HG03354 (cell line): ENCODE measurements around the gene SORL1.
"Not testable (repeated sequence)": the region's sequence is repeated elsewhere in the genome, so short reads cannot be mapped to it uniquely, and the experiment has no call there.

ENCODE experiments used
- ATAC-seq: cut with Tn5 transposase; IDR thresholded peaks from one replicate; pipeline ENCODE4 v1.9.1; 2021; ENCODE audit warnings: mild to moderate bottlenecking; ENCODE audit not compliant: unreplicated experiment, poor library complexity, severe bottlenecking

The SORL1 gene, protein sequence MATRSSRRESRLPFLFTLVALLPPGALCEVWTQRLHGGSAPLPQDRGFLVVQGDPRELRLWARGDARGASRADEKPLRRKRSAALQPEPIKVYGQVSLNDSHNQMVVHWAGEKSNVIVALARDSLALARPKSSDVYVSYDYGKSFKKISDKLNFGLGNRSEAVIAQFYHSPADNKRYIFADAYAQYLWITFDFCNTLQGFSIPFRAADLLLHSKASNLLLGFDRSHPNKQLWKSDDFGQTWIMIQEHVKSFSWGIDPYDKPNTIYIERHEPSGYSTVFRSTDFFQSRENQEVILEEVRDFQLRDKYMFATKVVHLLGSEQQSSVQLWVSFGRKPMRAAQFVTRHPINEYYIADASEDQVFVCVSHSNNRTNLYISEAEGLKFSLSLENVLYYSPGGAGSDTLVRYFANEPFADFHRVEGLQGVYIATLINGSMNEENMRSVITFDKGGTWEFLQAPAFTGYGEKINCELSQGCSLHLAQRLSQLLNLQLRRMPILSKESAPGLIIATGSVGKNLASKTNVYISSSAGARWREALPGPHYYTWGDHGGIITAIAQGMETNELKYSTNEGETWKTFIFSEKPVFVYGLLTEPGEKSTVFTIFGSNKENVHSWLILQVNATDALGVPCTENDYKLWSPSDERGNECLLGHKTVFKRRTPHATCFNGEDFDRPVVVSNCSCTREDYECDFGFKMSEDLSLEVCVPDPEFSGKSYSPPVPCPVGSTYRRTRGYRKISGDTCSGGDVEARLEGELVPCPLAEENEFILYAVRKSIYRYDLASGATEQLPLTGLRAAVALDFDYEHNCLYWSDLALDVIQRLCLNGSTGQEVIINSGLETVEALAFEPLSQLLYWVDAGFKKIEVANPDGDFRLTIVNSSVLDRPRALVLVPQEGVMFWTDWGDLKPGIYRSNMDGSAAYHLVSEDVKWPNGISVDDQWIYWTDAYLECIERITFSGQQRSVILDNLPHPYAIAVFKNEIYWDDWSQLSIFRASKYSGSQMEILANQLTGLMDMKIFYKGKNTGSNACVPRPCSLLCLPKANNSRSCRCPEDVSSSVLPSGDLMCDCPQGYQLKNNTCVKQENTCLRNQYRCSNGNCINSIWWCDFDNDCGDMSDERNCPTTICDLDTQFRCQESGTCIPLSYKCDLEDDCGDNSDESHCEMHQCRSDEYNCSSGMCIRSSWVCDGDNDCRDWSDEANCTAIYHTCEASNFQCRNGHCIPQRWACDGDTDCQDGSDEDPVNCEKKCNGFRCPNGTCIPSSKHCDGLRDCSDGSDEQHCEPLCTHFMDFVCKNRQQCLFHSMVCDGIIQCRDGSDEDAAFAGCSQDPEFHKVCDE (N-terminal part only)

DNA sequence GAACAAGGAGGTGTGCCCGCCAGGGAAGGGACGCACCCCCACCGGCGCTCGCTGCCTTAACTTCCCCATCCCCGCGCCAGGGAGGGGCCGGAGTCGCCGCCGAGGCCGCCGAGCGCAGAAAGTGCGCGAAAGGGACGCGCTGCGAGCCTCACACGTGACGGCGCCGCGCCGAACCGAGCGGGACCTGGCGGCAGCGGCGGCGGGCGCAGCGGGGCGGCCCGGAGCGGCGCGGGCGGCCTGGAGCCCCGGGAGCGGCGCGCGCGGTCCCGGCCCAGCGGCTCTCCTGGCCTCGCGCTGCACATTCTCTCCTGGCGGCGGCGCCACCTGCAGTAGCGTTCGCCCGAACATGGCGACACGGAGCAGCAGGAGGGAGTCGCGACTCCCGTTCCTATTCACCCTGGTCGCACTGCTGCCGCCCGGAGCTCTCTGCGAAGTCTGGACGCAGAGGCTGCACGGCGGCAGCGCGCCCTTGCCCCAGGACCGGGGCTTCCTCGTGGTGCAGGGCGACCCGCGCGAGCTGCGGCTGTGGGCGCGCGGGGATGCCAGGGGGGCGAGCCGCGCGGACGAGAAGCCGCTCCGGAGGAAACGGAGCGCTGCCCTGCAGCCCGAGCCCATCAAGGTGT, at the start of gene SORL1:
Gene SORL1 (plus strand): TSS at position 329 of the 623 bp plus-strand sequence. CDS start 18 bp downstream, at position 347.
- ATAC-seq, result peak; percentile 62

DNA sequence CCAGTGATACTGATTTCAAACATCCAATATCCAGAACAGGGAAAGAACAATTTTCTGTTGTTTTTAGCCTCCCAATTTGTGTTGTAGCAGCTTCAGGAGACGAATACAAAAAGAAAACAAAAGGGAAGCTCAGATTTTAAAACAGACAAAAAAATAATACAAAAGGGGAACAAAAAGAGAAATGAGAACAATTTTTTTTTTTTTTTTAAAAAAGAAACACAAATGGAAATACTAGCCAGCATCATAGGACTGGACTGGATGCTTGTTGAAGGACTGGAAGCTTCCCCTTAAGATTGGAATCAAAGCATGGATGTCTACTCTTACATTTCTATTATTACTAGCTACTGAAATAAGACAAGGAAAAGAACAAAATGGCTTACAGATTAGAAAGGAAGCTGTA, 46.5 kb upstream of the SORL1 start:
- no peak for ATAC-seq

DNA sequence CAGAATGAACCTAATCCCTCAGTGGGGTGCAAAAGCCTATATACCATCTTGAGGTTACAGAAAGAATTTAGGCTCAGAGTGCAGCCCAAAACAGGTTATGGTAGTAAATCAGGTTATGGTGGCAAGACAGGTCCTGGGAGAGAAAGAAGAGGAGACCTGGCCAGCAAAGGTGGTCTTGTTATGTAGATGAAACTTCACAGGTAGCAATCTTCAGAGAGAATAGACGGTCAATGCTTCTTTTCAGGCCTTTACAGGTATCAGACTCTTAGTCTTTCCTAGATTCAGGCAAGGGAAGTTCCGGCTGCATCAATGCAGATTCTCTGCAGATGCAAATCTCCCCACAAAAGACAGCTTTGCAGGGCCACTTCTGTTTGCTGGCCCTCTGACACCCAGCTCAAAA, 45.8 kb upstream of the SORL1 start:
- no peak for ATAC-seq

DNA sequence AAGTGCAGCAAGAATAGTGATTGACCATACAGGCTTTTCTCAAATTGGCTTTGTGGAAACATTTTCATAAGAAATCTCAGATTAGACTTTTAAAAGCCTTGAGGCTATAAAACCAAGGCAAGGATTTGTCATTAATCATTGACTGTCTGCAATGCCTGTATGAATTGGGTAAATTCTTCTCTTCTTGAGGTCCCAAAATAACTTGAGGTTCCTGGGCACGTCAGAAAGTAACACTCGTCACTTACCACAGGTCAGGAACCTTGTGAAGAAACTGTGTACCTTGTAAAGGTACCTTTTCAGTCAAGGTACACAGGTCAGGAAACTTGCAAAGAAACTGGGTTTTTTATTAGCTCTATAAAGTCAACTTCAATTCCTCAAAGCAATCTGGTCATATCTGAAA, 43.3 kb upstream of the SORL1 start:
- ATAC-seq, result no peak

DNA sequence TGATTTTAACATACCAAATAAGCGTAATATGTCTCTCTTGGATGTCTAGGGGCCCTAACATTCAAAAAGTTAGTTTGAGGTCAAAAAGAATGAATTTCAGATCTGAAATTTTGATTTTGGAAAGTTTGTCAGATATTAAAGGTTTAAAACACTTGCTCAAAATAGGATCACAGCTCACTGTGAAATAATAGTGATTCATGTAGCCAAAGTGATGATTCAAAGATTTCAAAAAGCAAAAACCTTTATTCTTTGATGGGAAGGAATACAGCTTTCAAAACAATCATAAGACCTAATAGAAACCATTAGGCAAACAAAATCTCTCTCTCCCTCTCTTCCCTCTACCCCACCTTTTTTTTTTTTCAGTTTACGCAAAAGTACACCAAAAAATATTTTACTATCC, 42.1 kb upstream of the SORL1 start:
- not testable (repeated sequence) for ATAC-seq

DNA sequence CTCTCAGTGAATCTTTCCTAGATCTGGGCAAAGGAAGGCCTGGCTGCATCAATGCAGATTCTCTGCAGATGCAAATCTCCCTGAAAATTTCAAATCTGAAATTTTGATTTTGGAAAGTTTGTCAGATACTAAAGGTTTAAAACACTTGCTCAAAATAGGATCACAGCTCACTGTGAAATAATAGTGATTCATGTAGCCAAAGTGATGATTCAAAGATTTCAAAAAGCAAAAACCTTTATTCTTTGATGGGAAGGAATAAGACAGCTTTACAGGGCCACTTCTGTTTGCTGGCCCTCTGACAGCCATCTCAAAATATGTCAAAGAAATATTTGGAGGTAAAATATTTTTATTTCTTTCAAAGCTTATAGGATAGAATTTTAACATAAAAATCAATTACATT, 40.8 kb upstream of the SORL1 start:
- ATAC-seq, result not testable (repeated sequence)

DNA sequence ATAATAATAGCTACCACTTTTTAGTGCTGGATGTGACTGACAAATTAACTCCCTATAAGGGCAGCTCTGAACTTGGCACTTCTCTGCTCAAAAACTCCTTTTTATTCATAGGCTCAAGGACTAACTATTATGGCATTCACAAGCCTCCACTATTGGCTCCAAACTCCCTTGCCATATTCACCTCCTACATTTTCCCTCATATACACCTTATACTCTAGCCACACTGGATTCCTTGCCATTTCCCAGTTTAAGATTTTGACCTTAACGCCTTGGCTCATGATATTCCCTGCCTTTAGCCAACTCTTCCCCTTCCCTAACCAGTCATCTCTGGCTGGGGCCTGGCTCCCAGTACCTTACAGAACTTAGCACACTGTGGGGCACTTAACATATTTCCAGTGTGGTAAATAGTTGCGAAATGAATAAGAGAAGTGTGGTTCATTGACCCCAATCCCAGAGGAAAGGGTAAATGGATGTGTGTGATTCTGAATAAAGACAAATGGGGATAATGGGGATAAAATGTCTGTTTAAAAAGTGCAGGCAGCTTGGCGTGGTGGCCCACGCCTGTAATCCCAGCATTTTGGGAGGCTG, 40.0 kb upstream of the SORL1 start:
- no peak for ATAC-seq

DNA sequence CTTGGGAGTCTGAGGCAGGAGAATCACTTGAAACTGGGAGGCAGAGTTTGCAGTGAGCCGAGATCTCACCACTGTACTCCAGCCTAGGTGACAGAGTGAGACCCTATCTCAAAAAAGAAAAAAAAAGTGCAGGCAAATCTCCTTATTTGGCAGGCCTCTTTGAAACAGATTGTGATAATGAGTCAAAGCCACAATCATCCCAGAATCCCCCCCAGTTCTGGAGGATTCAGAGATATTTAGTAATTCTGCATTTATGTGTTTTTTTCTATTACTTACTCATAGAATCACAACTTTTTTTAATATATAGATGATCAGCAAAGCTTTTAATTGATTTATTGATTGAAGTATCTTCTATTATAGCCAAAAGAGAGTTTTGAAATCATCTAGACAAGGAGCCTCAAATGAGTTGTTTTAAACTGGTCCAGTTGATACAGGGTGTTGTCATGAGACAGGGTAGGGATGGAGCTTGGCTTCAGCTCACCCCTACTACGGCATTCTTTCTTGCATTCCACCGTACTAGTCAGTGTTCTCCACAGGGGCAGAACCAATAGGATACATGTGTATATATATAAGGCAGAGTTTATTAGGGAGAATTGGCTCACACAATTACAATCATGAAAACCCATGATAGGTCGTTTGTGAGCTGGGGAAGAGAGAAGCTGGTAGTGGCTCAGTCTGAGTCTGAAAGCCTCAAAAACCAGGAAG, 39.3 kb upstream of the SORL1 start:
- no peak for ATAC-seq

DNA sequence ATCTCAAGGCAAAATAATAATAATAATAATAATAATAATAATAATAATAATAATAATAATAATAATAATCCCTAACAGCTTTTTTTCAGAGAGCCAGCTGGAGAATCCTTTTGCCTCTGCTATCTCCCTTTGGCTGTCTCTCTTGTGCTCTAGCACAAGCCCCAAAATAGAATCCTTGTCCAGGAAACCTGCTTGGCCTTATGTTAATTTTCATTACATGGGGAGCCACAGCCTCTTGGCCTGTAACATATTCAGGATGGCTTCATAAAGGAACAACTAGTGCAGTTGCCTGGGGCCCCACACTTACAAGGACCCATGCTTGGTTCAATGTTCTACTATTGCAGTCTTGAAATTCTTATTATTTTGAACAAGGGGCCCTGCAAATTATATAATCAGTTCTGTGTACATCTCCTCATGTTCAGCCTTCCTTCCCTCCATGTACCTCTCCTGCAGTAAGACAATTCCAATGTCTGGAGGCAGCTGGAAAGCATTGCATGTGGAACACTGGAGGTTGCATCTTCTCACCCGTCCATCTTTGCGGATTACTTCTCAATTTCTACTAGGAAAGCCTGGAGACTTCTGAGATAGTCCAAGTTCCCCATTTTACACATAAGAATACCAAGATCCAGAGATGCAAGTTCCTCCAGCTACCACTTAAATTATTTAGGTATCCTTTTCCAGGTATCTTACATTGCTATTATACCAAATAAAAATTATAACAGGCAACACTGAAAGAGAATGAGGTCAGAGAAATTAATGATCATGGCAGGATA, 37.8 kb upstream of the SORL1 start:
- no peak for ATAC-seq

DNA sequence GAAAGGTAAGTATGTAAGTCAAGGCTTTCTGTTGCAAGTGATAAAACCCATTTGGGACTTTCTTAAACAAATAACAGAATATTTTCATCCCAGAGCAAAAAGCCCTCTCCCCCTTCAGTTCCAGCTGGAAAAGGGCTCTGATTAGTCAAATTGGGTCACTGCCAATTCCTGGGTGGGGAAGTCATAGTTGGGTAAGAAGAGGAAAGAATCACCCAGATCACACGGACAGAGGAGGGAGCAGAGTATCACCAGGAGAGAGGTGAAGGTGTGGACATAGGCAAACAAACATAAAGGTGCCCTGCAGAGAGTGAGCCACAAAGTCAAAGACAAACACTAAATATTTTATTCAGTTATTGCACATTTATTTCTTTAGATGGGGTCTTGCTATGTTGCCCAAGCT, 36.3 kb upstream of the SORL1 start:
- no peak for ATAC-seq

DNA sequence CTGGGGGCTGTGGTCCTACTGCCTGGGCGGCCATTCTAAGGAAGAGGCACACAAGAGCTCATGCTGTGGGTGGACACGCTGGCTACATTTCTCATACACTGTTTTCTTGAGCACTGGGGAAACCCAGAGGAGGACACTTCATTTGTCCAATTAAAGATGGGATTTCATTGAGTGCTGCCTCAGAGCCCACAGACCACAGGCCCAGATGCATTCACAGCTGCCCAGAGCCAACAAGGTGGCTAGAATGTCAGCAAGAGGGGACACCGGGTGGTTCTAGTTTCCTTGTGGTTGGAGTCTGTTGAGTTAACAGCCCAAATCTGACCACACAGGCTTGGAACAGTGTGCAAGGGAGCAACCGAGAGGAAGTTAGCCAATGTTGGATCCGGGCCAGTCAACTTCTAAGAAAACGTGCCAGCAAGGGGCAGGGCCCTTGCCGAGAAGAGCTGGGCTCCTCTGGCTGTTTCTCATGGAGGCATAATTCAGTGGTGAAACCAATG, 35.0 kb upstream of the SORL1 start:
- peak; percentile 60 for ATAC-seq

DNA sequence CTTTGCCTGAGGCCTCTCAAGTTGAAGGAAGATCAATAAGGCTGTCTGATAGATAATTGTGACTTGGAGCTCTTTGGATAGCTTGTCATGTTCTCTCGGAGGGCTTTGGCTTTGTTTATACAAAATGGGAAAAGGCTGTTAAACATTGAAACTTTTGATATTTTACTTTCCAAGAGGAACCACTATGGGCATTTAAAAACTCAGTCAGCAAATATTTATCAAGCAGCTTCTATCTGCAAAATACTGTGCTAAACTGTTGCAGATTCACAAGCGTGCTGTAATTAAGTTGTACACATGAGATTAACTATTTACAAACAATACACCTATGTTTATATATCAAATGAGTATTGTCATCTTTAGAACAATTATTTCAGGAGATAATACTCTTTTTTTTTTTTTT, 34.5 kb upstream of the SORL1 start:
- no peak for ATAC-seq

DNA sequence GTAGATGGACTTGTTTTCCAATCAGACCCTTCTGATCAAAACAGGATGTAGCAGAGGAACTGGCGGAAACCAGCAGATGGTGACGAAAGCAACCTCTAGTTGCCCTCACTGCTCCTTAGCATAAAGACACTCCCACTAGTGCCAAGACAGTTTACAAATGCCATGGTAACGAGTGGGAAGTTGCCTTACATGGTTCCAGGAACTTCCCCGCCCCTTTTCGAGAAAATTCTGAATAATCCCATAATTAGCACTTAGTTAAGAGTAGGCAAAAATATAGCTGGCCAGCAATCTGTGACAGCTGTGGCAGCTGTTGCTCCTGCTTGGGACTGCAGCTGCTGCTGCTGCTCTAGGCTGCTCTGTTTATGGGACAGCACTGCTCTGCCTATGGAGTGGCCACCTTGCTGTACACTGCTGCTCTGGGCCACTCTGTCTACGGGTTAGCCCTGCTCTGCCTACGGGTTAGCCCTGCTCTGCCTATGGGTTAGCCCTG, 33.4 kb upstream of the SORL1 start:
- ATAC-seq, result peak; percentile 65

DNA sequence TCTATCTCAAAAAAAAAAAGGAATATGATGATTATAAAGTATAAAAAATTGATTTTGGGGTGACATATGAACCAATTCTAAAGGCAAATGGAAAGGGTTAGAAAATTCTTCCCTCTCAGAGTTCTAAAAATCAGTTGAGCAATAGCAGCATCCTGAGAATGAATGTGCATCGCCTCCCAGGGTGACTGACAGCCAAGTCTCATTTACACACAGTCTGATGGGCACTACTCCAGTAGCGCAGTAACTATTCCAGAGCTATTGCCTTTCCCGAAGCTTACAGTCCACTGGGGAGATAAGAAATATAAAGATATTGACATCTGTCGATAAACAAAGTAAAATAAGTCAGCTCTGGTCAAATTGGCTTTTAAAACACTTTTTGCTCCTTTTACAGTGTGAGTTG, 32.3 kb upstream of the SORL1 start:
- ATAC-seq, result no peak

DNA sequence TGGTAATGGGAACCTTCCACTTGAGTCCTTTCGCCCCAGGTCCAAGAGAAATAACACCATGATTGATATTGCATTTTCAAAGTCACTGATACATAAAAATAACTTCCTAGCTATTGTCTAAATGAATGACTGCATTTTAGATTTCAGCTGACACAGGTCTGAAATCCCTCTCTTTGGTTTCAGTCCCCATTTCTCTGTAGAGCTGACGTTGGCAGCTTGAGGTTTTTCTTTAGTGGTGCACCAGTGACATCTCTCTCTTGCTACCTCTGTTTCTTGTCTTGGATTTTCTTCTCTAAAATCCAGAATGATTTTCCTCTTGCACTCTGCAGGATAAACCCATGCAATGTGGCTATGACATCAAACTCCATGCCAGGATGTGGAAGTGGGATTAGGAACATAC, 31.7 kb upstream of the SORL1 start:
- no peak for ATAC-seq

DNA sequence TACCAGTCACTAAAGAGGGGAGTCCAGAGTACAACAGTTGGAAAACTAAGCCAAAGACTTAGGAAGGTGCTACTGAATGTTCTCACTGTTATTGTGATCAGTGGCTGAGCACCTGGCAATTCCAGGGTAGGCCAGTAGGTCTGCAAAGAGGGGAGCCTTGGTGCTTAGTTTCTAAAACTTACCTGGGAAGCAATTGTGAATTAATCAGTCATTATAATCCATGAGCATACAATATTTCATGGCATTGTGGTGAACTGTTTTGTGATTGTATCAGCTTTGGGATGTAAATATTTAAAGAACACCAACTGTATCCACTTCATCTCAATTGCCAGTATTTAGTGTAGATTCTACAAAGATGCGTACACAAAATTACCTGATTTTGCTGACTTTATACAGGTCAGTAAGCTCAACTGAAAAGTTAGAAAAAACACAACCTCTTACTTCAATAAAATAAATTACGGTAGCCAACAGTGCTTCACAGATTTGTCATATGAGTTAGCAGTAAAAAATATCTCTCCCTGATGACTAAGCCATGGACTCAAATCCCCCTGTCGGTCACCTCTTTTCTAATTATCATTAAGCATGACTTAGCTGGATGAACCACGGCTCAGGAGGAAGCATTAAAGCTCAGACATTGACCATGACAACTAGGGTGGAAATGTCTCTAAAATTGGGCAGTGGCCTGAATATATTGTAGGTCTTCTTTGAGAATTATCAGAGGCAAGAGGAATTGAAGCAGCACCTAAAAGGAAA, 30.8 kb upstream of the SORL1 start:
- no peak for ATAC-seq

DNA sequence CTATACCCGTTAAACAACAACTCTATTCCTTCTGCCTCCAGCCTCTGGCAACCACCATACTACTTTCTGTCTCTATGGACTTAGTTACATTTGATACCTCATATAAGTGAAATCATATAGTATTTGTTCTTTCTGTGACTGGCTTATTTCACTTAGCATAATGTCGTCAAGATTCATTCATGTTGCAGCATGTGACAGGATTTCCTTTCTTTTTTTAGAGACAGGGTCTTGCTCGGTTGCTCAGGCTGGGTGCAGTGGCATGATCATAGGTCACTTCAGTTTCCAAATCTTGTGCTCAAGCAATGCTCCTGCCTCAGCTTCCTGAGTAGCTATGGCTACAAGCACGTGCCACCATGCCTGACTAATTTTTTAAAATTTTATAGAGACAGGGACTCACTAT, 29.4 kb upstream of the SORL1 start:
- ATAC-seq, result peak; percentile 35
